GM21526 (cell line): ENCODE measurements around the gene TSPOAP1.

ENCODE experiments used
- ATAC-seq: cut with Tn5 transposase; IDR thresholded peaks from one replicate; pipeline ENCODE4 v1.9.1; 2021; ENCODE audit warnings: moderate library complexity; ENCODE audit not compliant: unreplicated experiment, low FRiP score

The TSPOAP1 gene

GRCh38 chr17:58319173-58320162 is 9.1 kb downstream of the TSPOAP1 start:
- no peak for ATAC-seq

GRCh38 chr17:58318627-58319172 is 9.9 kb downstream of the TSPOAP1 start:
- no peak for ATAC-seq

- no peak for ATAC-seq
These were observed 10.5 kb downstream of the TSPOAP1 start for GRCh38 chr17:58318065-58318481.

GRCh38 chr17:58317421-58318064 is 11.1 kb downstream of the TSPOAP1 start:
- ATAC-seq, result no peak

- ATAC-seq, result no peak
These were observed 12.2 kb downstream of the TSPOAP1 start for GRCh38 chr17:58316260-58316960.

GRCh38 chr17:58315750-58316149 is 12.8 kb downstream of the TSPOAP1 start:
- ATAC-seq, result no peak

- ATAC-seq, result no peak
These were observed 13.3 kb downstream of the TSPOAP1 start for GRCh38 chr17:58315281-58315711.

- no peak for ATAC-seq
These were observed 13.9 kb downstream of the TSPOAP1 start for GRCh38 chr17:58314706-58315015.

GRCh38 chr17:58313815-58314705 is 14.5 kb downstream of the TSPOAP1 start:
- ATAC-seq, result no peak

GRCh38 chr17:58312829-58313228 is 15.8 kb downstream of the TSPOAP1 start:
- ATAC-seq, result no peak

GRCh38 chr17:58312021-58312630 is 16.5 kb downstream of the TSPOAP1 start:
- no peak for ATAC-seq

GRCh38 chr17:58311429-58311894 is 17.1 kb downstream of the TSPOAP1 start:
- ATAC-seq, result no peak

- no peak for ATAC-seq
These were observed 17.8 kb downstream of the TSPOAP1 start for GRCh38 chr17:58310511-58311428.

- no peak for ATAC-seq
These were observed 18.7 kb downstream of the TSPOAP1 start for GRCh38 chr17:58309918-58310259.

GRCh38 chr17:58308985-58309917 is 19.3 kb downstream of the TSPOAP1 start:
- no peak for ATAC-seq

GRCh38 chr17:58308173-58308984 is 20.2 kb downstream of the TSPOAP1 start:
- no peak for ATAC-seq
